Mesendoderm (in vitro differentiated cells): ENCODE results near the gene MYG1.
"Not testable (repeated sequence)": the region's sequence is repeated elsewhere in the genome, so short reads cannot be mapped to it uniquely, and the experiment has no call there.

Experiments
- DNase-seq: peaks from one replicate; pipeline ENCODE4 v3.0.0; 2013
- H2AK5ac ChIP-seq: 2 replicates; pipeline ENCODE4 v1.6.1; 2013; ENCODE audit warnings: low read length, inconsistent platforms
- H2BK120ac ChIP-seq: 2 replicates; pipeline ENCODE4 v1.6.1; 2013; ENCODE audit warnings: low read depth, mild to moderate bottlenecking, low read length, moderate library complexity, mixed read lengths
- H2BK15ac ChIP-seq: replicated peaks from 2 replicates; pipeline ENCODE4 v1.6.1; 2013; ENCODE audit warnings: low read depth, mild to moderate bottlenecking, moderate library complexity
- H2BK5ac ChIP-seq: 2 replicates; pipeline ENCODE4 v1.6.1; 2013; ENCODE audit warnings: low read length, inconsistent platforms
- H3K18ac ChIP-seq: 2 replicates; pipeline ENCODE4 v1.6.1; 2013; ENCODE audit warnings: mild to moderate bottlenecking, low read length, mixed read lengths
- H3K23ac ChIP-seq: one replicate; pipeline ENCODE4 v1.6.1; 2013; ENCODE audit warnings: low read length
- H3K27ac ChIP-seq: 2 replicates; pipeline ENCODE4 v1.5.1; 2013; ENCODE audit warnings: low read depth, mild to moderate bottlenecking, inconsistent platforms, low read length, moderate library complexity
- H3K27me3 ChIP-seq: 2 replicates; pipeline ENCODE4 v1.6.1; 2013; ENCODE audit warnings: low read length, control low read depth, mild to moderate bottlenecking, inconsistent platforms; ENCODE audit not compliant: insufficient read depth, poor library complexity
- H3K36me3 ChIP-seq: 2 replicates; pipeline ENCODE4 v1.6.1; 2013; ENCODE audit warnings: low read length, inconsistent platforms; ENCODE audit not compliant: control insufficient read depth, insufficient read depth
- H3K4ac ChIP-seq: one replicate; pipeline ENCODE4 v1.6.1; 2013; ENCODE audit warnings: low read depth, mild to moderate bottlenecking, low read length, moderate library complexity
- H3K4me1 ChIP-seq: 2 replicates; pipeline ENCODE4 v1.6.1; 2013; ENCODE audit warnings: low read depth, low read length, inconsistent platforms; ENCODE audit not compliant: control insufficient read depth
- H3K4me2 ChIP-seq: 2 replicates; pipeline ENCODE4 v1.6.1; 2013; ENCODE audit warnings: low read length
- H3K4me3 ChIP-seq: 2 replicates; pipeline ENCODE4 v1.5.1; 2013; ENCODE audit warnings: mild to moderate bottlenecking, low read length
- H3K56ac ChIP-seq: one replicate; pipeline ENCODE4 v1.6.1; 2013; ENCODE audit warnings: low read length
- H3K79me1 ChIP-seq: 2 replicates; pipeline ENCODE4 v1.6.1; 2013; ENCODE audit warnings: low read length, inconsistent platforms
- H3K79me2 ChIP-seq: 2 replicates; pipeline ENCODE4 v1.6.1; 2013; ENCODE audit warnings: mild to moderate bottlenecking, low read length; ENCODE audit not compliant: control insufficient read depth, insufficient read depth
- H3K9ac ChIP-seq: 2 replicates; pipeline ENCODE4 v1.6.1; 2013; ENCODE audit warnings: low read length, inconsistent platforms
- H4K5ac ChIP-seq: one replicate; pipeline ENCODE4 v1.6.1; 2013; ENCODE audit warnings: low read length
- H4K8ac ChIP-seq: one replicate; pipeline ENCODE4 v1.6.1; 2013; ENCODE audit warnings: low read depth, mild to moderate bottlenecking, control low read depth, low read length, moderate library complexity
- WGBS: extraction: QIAGEN DNeasy Blood & Tissue Kit; methylation state at CpG from one replicate; pipeline ENCODE4 v1.1.7; 2013; ENCODE audit warnings: low lambda C conversion rate, missing lambda C conversion rate; ENCODE audit not compliant: insufficient coverage; ENCODE audit errors: extremely low coverage; 5-methylcytosine and 5-hydroxymethylcytosine counted together

The MYG1 gene

GRCh38 chr12:53290661-53291060 lies 8.8 kb upstream of the MYG1 start:
- no peak for DNase-seq
- no peaks in the 10 kb centered on the region for H3K27me3 ChIP-seq
- no peak overlapping the region for H4K5ac ChIP-seq
- H3K79me1 ChIP-seq = peaks cover under 1% of the 10 kb centered on the region
- H4K8ac ChIP-seq = no peak overlapping the region
- no peak overlapping the region for H3K4me2 ChIP-seq
- H3K4ac ChIP-seq = no peak overlapping the region
- H3K23ac ChIP-seq = no peak overlapping the region
- no peak overlapping the region for H3K4me3 ChIP-seq
- H3K36me3 ChIP-seq = peaks cover 27% of the 10 kb centered on the region
- no peaks in the 10 kb centered on the region for H3K4me1 ChIP-seq
- no CpG with 5 or more reads among the region's 9 CpGs for WGBS
- no peak overlapping the region for H3K56ac ChIP-seq
- H2BK120ac ChIP-seq = no peak overlapping the region
- no peak overlapping the region for H2BK15ac ChIP-seq
- H3K9ac ChIP-seq = no peak overlapping the region
- no peak overlapping the region for H2BK5ac ChIP-seq
- peaks cover 2% of the 10 kb centered on the region for H3K79me2 ChIP-seq
- no peak overlapping the region for H3K18ac ChIP-seq
- H3K27ac ChIP-seq = no peak overlapping the region
- H2AK5ac ChIP-seq = no peak overlapping the region

DNA sequence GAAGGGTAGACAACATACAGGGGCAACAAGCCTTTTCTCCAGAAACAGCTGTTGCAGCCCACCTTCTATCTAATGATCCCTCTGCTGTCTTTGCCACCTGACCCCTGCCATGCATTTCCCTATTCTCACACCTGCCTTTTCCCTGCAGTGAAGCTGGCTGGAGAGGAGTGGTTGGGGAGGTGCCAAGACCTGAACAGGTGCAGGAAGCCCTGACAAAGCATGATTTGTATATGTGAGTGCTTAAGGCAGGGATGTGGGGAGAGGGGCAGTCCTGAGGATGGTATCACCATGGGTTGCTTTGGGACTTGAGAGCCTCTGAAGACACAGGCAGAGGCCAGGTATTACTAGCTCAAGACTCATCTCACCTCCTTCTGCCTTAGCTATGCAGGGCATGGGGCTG lies 7.1 kb upstream of the MYG1 start:
- Histone ChIP-seq H3K23ac (no peak overlapping the region), H3K4me1 (peaks cover 3% of the 10 kb centered on the region), H3K79me2 (peaks cover 13% of the 10 kb centered on the region), H3K36me3 (peaks cover 25% of the 10 kb centered on the region), H3K27ac (no peak overlapping the region), H3K4ac (no peak overlapping the region), H3K27me3 (no peaks in the 10 kb centered on the region), H3K79me1 (peaks cover 5% of the 10 kb centered on the region), H3K4me3 (no peak overlapping the region), H3K9ac (no peak overlapping the region), H2BK15ac (no peak overlapping the region), H4K8ac (no peak overlapping the region), H3K18ac (no peak overlapping the region), H3K4me2 (no peak overlapping the region), H2AK5ac (no peak overlapping the region), H2BK5ac (no peak overlapping the region), H4K5ac (no peak overlapping the region), H2BK120ac (no peak overlapping the region), H3K56ac (no peak overlapping the region)
- no peak for DNase-seq

- Histone ChIP-seq H2BK5ac (peak within 1 kb of the TSS; percentile 57), H3K4me2 (peak within 1 kb of the TSS; percentile 99), H3K79me1 (peaks cover 10% of the 10 kb centered on the region), H3K23ac (peak within 1 kb of the TSS; percentile 68), H4K5ac (no peak within 1 kb of the TSS), H2BK15ac (no peak within 1 kb of the TSS), H3K79me2 (peaks cover 16% of the 10 kb centered on the region), H2AK5ac (peak within 1 kb of the TSS; percentile 13), H3K4me3 (peak within 1 kb of the TSS; percentile 49), H2BK120ac (no peak within 1 kb of the TSS), H3K4ac (peak within 1 kb of the TSS; percentile 25), H4K8ac (no peak within 1 kb of the TSS), H3K9ac (peak within 1 kb of the TSS; percentile 78), H3K18ac (no peak within 1 kb of the TSS), H3K4me1 (peaks cover 4% of the 10 kb centered on the region), H3K36me3 (peaks cover 10% of the 10 kb centered on the region), H3K27me3 (no peaks in the 10 kb centered on the region), H3K27ac (peak within 1 kb of the TSS; percentile 19), H3K56ac (peak within 1 kb of the TSS; percentile 92)
- DNase-seq = peak; percentile 95
- WGBS = no CpG with 5 or more reads among the region's 42 CpGs
Measured at GRCh38 chr12:53295070-53295890, 4.2 kb upstream of the MYG1 start, which contains the start of gene PFDN5. TSS of gene PFDN5 (plus strand) at chr12:53295542. CDS start at chr12:53295568, 26 bp downstream.

- H3K9ac ChIP-seq = peak overlapping the region; percentile 78
- H3K23ac ChIP-seq = peak overlapping the region; percentile 68
- no peak overlapping the region for H2BK120ac ChIP-seq
- H2BK15ac ChIP-seq = no peak overlapping the region
- H2BK5ac ChIP-seq = no peak overlapping the region
- no peaks in the 10 kb centered on the region for H3K27me3 ChIP-seq
- no peak overlapping the region for H4K8ac ChIP-seq
- peaks cover 14% of the 10 kb centered on the region for H3K79me1 ChIP-seq
- peak overlapping the region; percentile 13 for H2AK5ac ChIP-seq
- H3K27ac ChIP-seq = no peak overlapping the region
- H3K56ac ChIP-seq = peak overlapping the region; percentile 89
- H3K36me3 ChIP-seq = peaks cover 10% of the 10 kb centered on the region
- peak overlapping the region; percentile 49 for H3K4me3 ChIP-seq
- no peak for DNase-seq
- H3K4ac ChIP-seq = peak overlapping the region; percentile 17
- no peak overlapping the region for H4K5ac ChIP-seq
- peaks cover 7% of the 10 kb centered on the region for H3K4me1 ChIP-seq
- peaks cover 20% of the 10 kb centered on the region for H3K79me2 ChIP-seq
- no peak overlapping the region for H3K18ac ChIP-seq
- no CpG with 5 or more reads among the region's 12 CpGs for WGBS
- peak overlapping the region; percentile 99 for H3K4me2 ChIP-seq
Measured at GRCh38 chr12:53295891-53296219, 3.6 kb upstream of the MYG1 start.

DNA sequence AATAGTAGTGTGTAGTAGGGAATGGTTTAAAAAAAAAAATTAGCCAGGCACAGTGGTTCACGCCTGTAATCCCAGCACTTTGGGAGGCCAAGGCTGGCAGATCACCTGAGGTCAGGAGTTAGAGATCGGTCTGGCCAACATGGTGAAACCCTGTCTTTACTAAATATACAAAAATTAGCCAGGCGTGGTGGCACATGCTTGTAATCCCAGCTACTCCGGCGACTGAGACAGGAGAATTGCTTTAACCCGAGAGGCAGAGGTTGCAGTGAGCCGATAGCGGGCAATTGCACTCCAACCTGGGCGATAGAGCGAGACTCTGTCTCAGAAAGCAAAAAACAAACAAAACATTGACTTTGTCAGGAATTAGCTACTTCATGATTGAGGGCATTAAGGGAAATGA lies 2.4 kb upstream of the MYG1 start:
- not testable (repeated sequence) for H2BK5ac ChIP-seq, H3K36me3 ChIP-seq, H3K4me1 ChIP-seq, H3K4me3 ChIP-seq, H2AK5ac ChIP-seq, H3K23ac ChIP-seq, H2BK15ac ChIP-seq, H3K18ac ChIP-seq, H3K27me3 ChIP-seq, H3K4me2 ChIP-seq, H3K27ac ChIP-seq, H4K5ac ChIP-seq, H3K56ac ChIP-seq, H4K8ac ChIP-seq, H3K9ac ChIP-seq, DNase-seq, H3K4ac ChIP-seq, H2BK120ac ChIP-seq
- WGBS = no CpG with 5 or more reads among the region's 10 CpGs
- Histone ChIP-seq H3K79me2 (peaks cover 22% of the 10 kb centered on the region), H3K79me1 (peaks cover 16% of the 10 kb centered on the region)

- no peak overlapping the region for H3K56ac ChIP-seq
- peaks cover 23% of the 10 kb centered on the region for H3K79me2 ChIP-seq
- H3K23ac ChIP-seq = no peak overlapping the region
- H3K4me2 ChIP-seq = no peak overlapping the region
- no peak for DNase-seq
- no peak overlapping the region for H3K4me3 ChIP-seq
- H3K18ac ChIP-seq = no peak overlapping the region
- H4K5ac ChIP-seq = no peak overlapping the region
- H2BK15ac ChIP-seq = no peak overlapping the region
- H3K4me1 ChIP-seq = peaks cover 7% of the 10 kb centered on the region
- no peak overlapping the region for H4K8ac ChIP-seq
- no peak overlapping the region for H3K4ac ChIP-seq
- no peak overlapping the region for H2AK5ac ChIP-seq
- H3K79me1 ChIP-seq = peaks cover 19% of the 10 kb centered on the region
- H3K27ac ChIP-seq = no peak overlapping the region
- H3K9ac ChIP-seq = no peak overlapping the region
- H3K36me3 ChIP-seq = peaks cover 3% of the 10 kb centered on the region
- H2BK120ac ChIP-seq = no peak overlapping the region
- no peaks in the 10 kb centered on the region for H3K27me3 ChIP-seq
- no peak overlapping the region for H2BK5ac ChIP-seq
- no CpG with 5 or more reads among the region's 5 CpGs for WGBS
Measured at GRCh38 chr12:53298164-53298563, 1.3 kb upstream of the MYG1 start.
